ENCODE results near the gene APEH. TPM values are rescaled to one million over a fixed set of nuclear protein-coding genes. Genes with fewer than 3 reads are reported as not detected.

The APEH gene
- total RNA-seq, 4 donors from 2014 or later: 92.2 to 219 (median 185) TPM

- Histone ChIP-seq H3K4me3 (replicated peaks in 1 of 3) (no peak overlapping the region), H3K27ac (no peak overlapping the region), H3K9me3 (no peaks in the 10 kb centered on the region), H3K36me3 (no peaks in the 10 kb centered on the region), H3K27me3 (no peaks in the 10 kb centered on the region), H3K4me1 (no peaks in the 10 kb centered on the region)
- no peak for DNase-seq
- TF ChIP-seq POLR2A (IDR thresholded peaks at IDR 0.05): no peak
- TF ChIP-seq, protein P1, sequence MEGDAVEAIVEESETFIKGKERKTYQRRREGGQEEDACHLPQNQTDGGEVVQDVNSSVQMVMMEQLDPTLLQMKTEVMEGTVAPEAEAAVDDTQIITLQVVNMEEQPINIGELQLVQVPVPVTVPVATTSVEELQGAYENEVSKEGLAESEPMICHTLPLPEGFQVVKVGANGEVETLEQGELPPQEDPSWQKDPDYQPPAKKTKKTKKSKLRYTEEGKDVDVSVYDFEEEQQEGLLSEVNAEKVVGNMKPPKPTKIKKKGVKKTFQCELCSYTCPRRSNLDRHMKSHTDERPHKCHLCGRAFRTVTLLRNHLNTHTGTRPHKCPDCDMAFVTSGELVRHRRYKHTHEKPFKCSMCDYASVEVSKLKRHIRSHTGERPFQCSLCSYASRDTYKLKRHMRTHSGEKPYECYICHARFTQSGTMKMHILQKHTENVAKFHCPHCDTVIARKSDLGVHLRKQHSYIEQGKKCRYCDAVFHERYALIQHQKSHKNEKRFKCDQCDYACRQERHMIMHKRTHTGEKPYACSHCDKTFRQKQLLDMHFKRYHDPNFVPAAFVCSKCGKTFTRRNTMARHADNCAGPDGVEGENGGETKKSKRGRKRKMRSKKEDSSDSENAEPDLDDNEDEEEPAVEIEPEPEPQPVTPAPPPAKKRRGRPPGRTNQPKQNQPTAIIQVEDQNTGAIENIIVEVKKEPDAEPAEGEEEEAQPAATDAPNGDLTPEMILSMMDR (IDR thresholded peaks at IDR 0.05): no peak
- 68 to 79% methylated on average over 7 of the region's 7 CpGs for WGBS, 2 donors
- intact Hi-C loops (cut with DNase I): no loop called here
Observed at GRCh38 chr3:49636883-49637609, 37.1 kb upstream of the APEH start.

GRCh38 chr3:49638445-49638844 lies 35.7 kb upstream of the APEH start:
- no peak for DNase-seq
- WGBS, 2 donors: 74 to 76% methylated on average over 8 of the region's 8 CpGs
- no peaks in the 10 kb centered on the region for H3K36me3 ChIP-seq
- H3K4me1 ChIP-seq: no peaks in the 10 kb centered on the region
- H3K9me3 ChIP-seq: no peaks in the 10 kb centered on the region
- H3K27me3 ChIP-seq: no peaks in the 10 kb centered on the region
- intact Hi-C loops (cut with DNase I): no loop called here
- no peak overlapping the region for H3K4me3 ChIP-seq (replicated peaks in 1 of 3)
- TF ChIP-seq, protein P1 (IDR thresholded peaks at IDR 0.05): no peak
- TF ChIP-seq POLR2A (IDR thresholded peaks at IDR 0.05): no peak
- H3K27ac ChIP-seq: no peak overlapping the region

- Histone ChIP-seq H3K4me1 (no peaks in the 10 kb centered on the region), H3K36me3 (no peaks in the 10 kb centered on the region), H3K4me3 (replicated peaks in 1 of 3) (no peak overlapping the region), H3K27me3 (no peaks in the 10 kb centered on the region), H3K9me3 (no peaks in the 10 kb centered on the region), H3K27ac (no peak overlapping the region)
- TF ChIP-seq, protein P1 (IDR thresholded peaks at IDR 0.05): no peak
- TF ChIP-seq POLR2A (IDR thresholded peaks at IDR 0.05): no peak
- intact Hi-C loops (cut with DNase I): no loop called here
- WGBS, 2 donors: 76 to 100% methylated on average over 2 of the region's 2 CpGs
- DNase-seq: no peak
Observed at GRCh38 chr3:49639551-49639950, 34.6 kb upstream of the APEH start.

DNA sequence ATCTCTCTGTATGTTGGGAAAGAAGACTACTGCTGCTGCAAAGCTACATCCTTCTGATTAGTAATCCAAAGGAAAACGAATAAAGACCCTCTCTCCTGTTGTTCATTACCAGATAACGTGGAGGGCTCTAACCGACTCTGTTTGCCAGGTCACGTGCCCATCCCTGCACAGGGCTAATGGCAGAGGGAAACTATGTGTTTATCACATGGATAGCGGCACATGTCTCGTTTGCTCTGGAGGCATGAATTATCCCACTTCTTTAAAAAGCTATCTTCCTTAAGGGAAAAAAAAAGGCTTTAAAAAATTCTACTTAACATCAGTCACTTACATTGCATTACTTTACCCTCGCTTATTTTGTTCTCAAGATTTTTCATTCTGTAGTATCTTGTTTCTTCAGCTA lies 32.9 kb upstream of the APEH start:
- no peaks in the 10 kb centered on the region for H3K36me3 ChIP-seq
- H3K27ac ChIP-seq: no peak overlapping the region
- TF ChIP-seq, protein P1 (IDR thresholded peaks at IDR 0.05): no peak
- no peak for TF ChIP-seq POLR2A (IDR thresholded peaks at IDR 0.05)
- DNase-seq: no peak
- 73 to 87% methylated on average over 7 of the region's 7 CpGs for WGBS, 2 donors
- H3K4me1 ChIP-seq: no peaks in the 10 kb centered on the region
- no peaks in the 10 kb centered on the region for H3K27me3 ChIP-seq
- intact Hi-C loops (cut with DNase I): no loop called here
- no peak overlapping the region for H3K4me3 ChIP-seq (replicated peaks in 1 of 3)
- H3K9me3 ChIP-seq: no peaks in the 10 kb centered on the region

- Histone ChIP-seq H3K27ac (no peak overlapping the region), H3K4me1 (no peaks in the 10 kb centered on the region), H3K4me3 (replicated peaks in 1 of 3) (no peak overlapping the region), H3K36me3 (no peaks in the 10 kb centered on the region), H3K27me3 (no peaks in the 10 kb centered on the region), H3K9me3 (no peaks in the 10 kb centered on the region)
- 89 to 92% methylated on average over 6 to 7 of the region's 14 CpGs for WGBS, 2 donors
- no peak for DNase-seq
- intact Hi-C loops (cut with DNase I): no loop called here
- TF ChIP-seq, protein P1 (IDR thresholded peaks at IDR 0.05): no peak
- TF ChIP-seq POLR2A (IDR thresholded peaks at IDR 0.05): no peak
Observed at GRCh38 chr3:49641921-49642707, 32.0 kb upstream of the APEH start.
